Dendritic cell treated with granulocyte-macrophage colony-stimulating factor and Interleukin-4, amounts not matched to agents 40 ng/mL and 50 ng/mL, for 4 days (primary cell): ENCODE data around the gene SLC2A10.
A peak's percentile ranks its signal among the peaks of the same experiment; 100 is the strongest.

ENCODE experiments used
- H3K27ac Mint-ChIP-seq: one replicate; pipeline ENCODE4 v1.8.0; 2022; ENCODE audit warnings: mild to moderate bottlenecking, mixed read lengths
- H3K27me3 Mint-ChIP-seq: one replicate; pipeline ENCODE4 v1.8.0; 2022; ENCODE audit warnings: mild to moderate bottlenecking, mixed read lengths
- H3K36me3 Mint-ChIP-seq: one replicate; pipeline ENCODE4 v1.8.0; 2022; ENCODE audit warnings: low read depth, mixed read lengths
- H3K4me1 Mint-ChIP-seq: one replicate; pipeline ENCODE4 v1.8.0; 2022; ENCODE audit warnings: low read depth, mixed read lengths
- H3K4me3 Mint-ChIP-seq: one replicate; pipeline ENCODE4 v1.8.0; 2022; ENCODE audit warnings: mild to moderate bottlenecking, moderate library complexity, mixed read lengths
- H3K9me3 Mint-ChIP-seq: one replicate; pipeline ENCODE4 v1.8.0; 2022; ENCODE audit warnings: mixed read lengths
- intact Hi-C: fragments of 100-400 bp; cut with micrococcal nuclease; formaldehyde crosslinking; loops from one replicate; pipeline ENCODE4 v1.15.0; 2022

The SLC2A10 gene

DNA sequence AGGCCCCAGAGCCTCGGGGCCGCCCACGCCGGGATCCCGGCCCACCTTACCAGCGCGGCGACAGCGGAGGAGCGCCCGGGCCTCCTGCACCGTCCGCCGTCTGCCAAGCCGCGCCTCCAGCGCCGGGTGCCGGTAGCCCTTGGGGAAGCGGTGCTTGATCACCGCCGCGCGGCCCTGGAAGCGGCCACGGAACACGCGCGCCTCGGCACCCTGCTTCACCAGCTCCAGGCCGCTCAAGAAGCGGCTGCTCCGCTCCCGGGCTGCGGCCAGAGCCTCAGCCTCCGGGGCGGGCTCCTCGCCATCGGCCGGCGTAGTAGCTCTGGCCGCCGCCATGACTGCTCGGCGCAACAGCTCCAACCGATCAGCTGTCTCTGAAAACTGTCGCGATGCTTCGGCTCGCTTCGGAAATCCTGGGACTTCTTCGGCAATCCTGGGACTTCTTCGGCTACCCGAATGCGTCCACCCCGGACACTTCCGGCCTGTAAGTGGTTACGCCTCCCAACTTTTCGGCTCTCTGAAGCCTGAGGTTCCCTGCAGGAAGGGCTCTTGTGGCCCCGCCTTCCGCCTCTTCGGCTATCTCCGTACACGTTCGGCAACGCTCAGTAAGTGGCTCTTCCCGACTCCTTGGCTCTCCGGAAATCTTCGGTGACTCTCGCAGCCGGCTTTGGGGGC is 20.2 kb upstream of the SLC2A10 start, which contains the start of gene TP53RK:
Gene TP53RK, minus strand, starts transcription at position 363 of the 672 bp plus-strand sequence. Its CDS starts 30 bp downstream, at position 333.
- Mint-ChIP-seq H3K4me1 (peaks cover 52% of the 10 kb centered on the region), H3K4me3 (peak within 1 kb of the TSS; percentile 85), H3K27ac (peak within 1 kb of the TSS; percentile 93), H3K36me3 (peaks cover 33% of the 10 kb centered on the region), H3K27me3 (no peaks in the 10 kb centered on the region), H3K9me3 (no peaks in the 10 kb centered on the region)
- intact Hi-C loops, result no loop called here

- Mint-ChIP-seq H3K36me3 (peaks cover 31% of the 10 kb centered on the region), H3K9me3 (no peaks in the 10 kb centered on the region), H3K4me3 (peak overlapping the region; percentile 85), H3K27ac (peak overlapping the region; percentile 93), H3K4me1 (peaks cover 54% of the 10 kb centered on the region), H3K27me3 (no peaks in the 10 kb centered on the region)
- intact Hi-C loops, result no loop called here
These were observed 19.7 kb upstream of the SLC2A10 start for GRCh38 chr20:46689754-46690085.

DNA sequence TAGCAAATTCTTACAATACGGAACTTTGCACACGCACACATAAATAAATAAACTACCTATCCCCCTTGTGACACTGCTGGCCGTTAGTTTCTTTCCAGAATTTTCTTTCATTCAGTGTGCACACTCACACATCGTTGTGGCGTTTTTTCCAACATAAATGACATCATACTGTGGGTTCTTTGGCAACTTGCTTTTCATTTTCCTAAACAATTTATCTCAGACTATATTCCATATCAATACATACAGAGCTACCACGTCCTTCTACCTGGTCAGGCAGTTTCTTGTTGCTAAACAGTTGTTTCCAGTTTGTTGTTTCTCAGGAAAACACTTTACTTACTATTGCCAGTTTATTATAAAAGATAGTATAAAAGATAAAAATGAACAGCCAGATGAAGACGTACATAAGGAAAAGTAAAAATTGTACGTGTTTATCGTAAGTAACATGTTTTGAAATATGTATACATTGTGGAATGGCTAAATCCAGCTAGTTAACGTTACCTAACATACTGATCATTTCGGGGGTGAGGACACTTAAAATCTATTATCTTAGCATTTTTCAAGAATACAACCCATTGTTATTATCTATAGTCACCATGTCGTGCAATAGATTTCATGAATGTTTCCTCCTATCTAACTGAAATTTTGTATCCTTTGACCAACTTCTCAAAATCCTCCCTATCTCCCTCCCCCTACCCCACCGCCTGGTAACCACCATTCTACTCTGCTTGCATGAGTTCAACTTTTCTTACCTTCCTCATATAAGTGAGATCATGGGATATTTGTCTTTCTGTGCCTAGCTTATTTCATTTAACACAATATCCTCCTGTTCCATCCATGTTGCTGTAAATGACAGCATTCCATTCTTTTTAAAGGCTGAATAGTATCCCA is 19.0 kb upstream of the SLC2A10 start:
- peaks cover 24% of the 10 kb centered on the region for H3K36me3 Mint-ChIP-seq
- H3K27me3 Mint-ChIP-seq, result no peaks in the 10 kb centered on the region
- no peaks in the 10 kb centered on the region for H3K9me3 Mint-ChIP-seq
- no peak overlapping the region for H3K4me3 Mint-ChIP-seq
- H3K4me1 Mint-ChIP-seq, result peaks cover 50% of the 10 kb centered on the region
- intact Hi-C loops, result no loop called here
- peak overlapping the region; percentile 93 for H3K27ac Mint-ChIP-seq

DNA sequence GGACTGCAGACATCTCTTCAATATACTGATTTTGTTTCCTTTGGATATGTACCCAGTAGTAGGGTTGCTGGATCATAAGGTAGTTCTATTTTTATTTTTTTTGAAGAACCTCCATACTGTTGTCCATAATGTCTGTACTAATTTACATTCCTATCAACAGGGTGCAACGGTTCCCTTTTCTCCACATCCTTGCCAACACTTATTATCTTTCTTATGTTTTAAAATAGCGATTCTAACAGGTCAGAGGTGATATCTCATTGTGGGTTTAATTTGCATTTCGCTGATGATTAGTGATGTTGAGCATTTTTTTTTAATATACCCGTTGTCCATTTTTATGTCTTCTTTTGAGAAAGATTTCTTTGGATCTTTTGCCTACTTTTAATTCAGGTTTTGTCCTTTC is 18.3 kb upstream of the SLC2A10 start:
- no peak overlapping the region for H3K4me3 Mint-ChIP-seq
- intact Hi-C loops, result no loop called here
- H3K36me3 Mint-ChIP-seq, result peaks cover 17% of the 10 kb centered on the region
- no peak overlapping the region for H3K27ac Mint-ChIP-seq
- peaks cover 49% of the 10 kb centered on the region for H3K4me1 Mint-ChIP-seq
- no peaks in the 10 kb centered on the region for H3K9me3 Mint-ChIP-seq
- H3K27me3 Mint-ChIP-seq, result no peaks in the 10 kb centered on the region

DNA sequence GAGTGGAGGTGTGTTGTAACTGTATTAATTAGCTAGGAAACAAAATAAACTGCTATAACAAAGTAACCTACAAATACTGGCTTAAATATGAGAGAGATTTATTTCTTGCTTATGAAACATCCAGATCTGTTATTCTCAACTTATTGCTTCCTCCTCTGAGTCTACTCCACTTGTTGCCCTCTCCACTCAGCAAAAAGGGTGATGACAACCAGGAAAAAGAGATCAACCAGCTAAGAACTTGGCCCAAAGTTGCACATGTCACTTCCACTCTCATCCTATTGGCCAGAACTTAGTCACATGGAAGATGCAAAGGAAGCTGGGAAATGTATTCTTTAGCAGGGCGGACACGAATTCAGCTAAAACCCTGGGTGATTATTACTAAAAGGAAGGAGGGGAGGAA is 15.0 kb upstream of the SLC2A10 start:
- intact Hi-C loops, result no loop called here
- Mint-ChIP-seq H3K36me3 (no peaks in the 10 kb centered on the region), H3K27ac (peak overlapping the region; percentile 51), H3K4me3 (no peak overlapping the region), H3K9me3 (no peaks in the 10 kb centered on the region), H3K27me3 (no peaks in the 10 kb centered on the region), H3K4me1 (peaks cover 28% of the 10 kb centered on the region)

DNA sequence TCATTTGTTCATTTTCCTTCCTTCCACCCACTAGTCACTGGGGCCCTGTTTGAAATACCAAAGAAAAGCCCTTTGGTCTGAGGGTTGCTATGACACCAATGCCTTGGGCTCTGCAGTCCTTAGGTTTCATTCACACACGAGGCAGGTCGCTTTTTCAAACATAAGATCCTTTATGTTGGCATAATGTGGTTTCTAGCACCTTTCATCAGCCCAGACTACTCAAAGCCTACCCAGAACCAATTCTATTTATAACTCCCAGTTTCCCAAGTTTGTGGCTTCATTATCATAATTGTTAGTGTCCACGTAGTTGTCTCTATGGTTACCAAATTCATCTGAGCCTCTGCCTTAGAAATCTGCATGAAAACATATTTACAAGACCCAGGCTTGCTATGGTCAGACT is 13.6 kb upstream of the SLC2A10 start:
- Mint-ChIP-seq H3K27me3 (peaks cover 3% of the 10 kb centered on the region), H3K27ac (no peak overlapping the region), H3K9me3 (no peaks in the 10 kb centered on the region), H3K4me3 (no peak overlapping the region), H3K36me3 (no peaks in the 10 kb centered on the region), H3K4me1 (peaks cover 14% of the 10 kb centered on the region)
- intact Hi-C loops, result no loop called here

DNA sequence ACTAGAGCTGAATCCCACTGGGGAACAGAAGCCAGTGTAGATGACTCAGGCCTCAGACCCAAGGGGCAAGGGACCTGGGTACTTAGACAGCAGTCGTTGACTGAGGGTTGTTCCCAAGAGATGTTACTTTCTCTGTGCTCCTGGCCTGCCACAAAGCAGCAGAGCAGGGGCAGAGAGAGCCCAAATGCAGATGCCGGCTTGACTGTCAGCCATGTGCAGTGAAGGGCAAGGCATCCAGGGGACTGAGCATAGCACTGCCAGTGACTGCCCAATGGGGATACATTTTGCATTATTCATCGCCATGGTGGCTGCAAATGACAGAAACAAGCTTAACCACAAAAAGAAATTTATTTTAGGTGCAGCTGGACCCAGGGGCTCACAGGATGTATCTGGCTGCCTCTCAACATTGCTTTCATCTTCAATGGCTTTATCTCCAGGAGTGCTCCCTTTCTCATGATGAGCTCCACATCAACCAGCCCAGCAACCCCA is 12.6 kb upstream of the SLC2A10 start:
- no peaks in the 10 kb centered on the region for H3K36me3 Mint-ChIP-seq
- H3K9me3 Mint-ChIP-seq, result no peaks in the 10 kb centered on the region
- peaks cover 3% of the 10 kb centered on the region for H3K27me3 Mint-ChIP-seq
- intact Hi-C loops, result no loop called here
- H3K4me1 Mint-ChIP-seq, result peaks cover 12% of the 10 kb centered on the region
- H3K27ac Mint-ChIP-seq, result no peak overlapping the region
- no peak overlapping the region for H3K4me3 Mint-ChIP-seq

GRCh38 chr20:46698788-46699187 is 10.7 kb upstream of the SLC2A10 start:
- no peaks in the 10 kb centered on the region for H3K9me3 Mint-ChIP-seq
- H3K36me3 Mint-ChIP-seq, result no peaks in the 10 kb centered on the region
- H3K4me1 Mint-ChIP-seq, result peaks cover 11% of the 10 kb centered on the region
- no peak overlapping the region for H3K4me3 Mint-ChIP-seq
- peaks cover 3% of the 10 kb centered on the region for H3K27me3 Mint-ChIP-seq
- no peak overlapping the region for H3K27ac Mint-ChIP-seq
- intact Hi-C loops, result no loop called here

- peaks cover under 1% of the 10 kb centered on the region for H3K4me1 Mint-ChIP-seq
- no peaks in the 10 kb centered on the region for H3K36me3 Mint-ChIP-seq
- no peaks in the 10 kb centered on the region for H3K9me3 Mint-ChIP-seq
- intact Hi-C loops, result loop anchor here (1.0 kb wide), 1 partner anchor 179 kb away; no protein-coding TSS in a partner anchor
- no peak overlapping the region for H3K27ac Mint-ChIP-seq
- peaks cover 3% of the 10 kb centered on the region for H3K27me3 Mint-ChIP-seq
- no peak overlapping the region for H3K4me3 Mint-ChIP-seq
These were observed 9.6 kb upstream of the SLC2A10 start for GRCh38 chr20:46699651-46700359.

GRCh38 chr20:46700481-46700880 is 9.0 kb upstream of the SLC2A10 start:
- intact Hi-C loops, result loop anchor here (1.0 kb wide), 1 partner anchor 179 kb away; no protein-coding TSS in a partner anchor
- Mint-ChIP-seq H3K36me3 (no peaks in the 10 kb centered on the region), H3K4me1 (no peaks in the 10 kb centered on the region), H3K27me3 (peaks cover 7% of the 10 kb centered on the region), H3K4me3 (no peak overlapping the region), H3K9me3 (no peaks in the 10 kb centered on the region), H3K27ac (no peak overlapping the region)

DNA sequence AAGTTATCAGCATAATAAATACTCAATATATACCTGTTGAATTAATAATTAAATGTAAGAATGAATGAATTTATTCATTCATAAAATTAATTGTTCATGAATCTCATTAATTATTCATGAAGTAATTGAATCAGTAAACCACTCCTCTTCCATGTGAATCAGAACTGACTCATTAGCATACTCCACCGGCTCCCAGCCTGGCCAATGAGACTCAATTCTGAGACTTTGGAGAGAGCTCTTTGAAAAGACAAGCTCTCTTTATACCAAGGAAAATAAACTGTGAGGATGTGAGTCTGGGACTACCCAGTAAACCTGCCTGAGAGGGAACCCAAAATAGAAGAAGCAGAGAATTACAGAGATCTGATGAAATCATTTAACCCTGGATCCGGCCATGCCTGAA is 8.4 kb upstream of the SLC2A10 start:
- peaks cover 7% of the 10 kb centered on the region for H3K27me3 Mint-ChIP-seq
- H3K9me3 Mint-ChIP-seq, result no peaks in the 10 kb centered on the region
- intact Hi-C loops, result no loop called here
- no peaks in the 10 kb centered on the region for H3K4me1 Mint-ChIP-seq
- no peak overlapping the region for H3K27ac Mint-ChIP-seq
- no peak overlapping the region for H3K4me3 Mint-ChIP-seq
- no peaks in the 10 kb centered on the region for H3K36me3 Mint-ChIP-seq

- Mint-ChIP-seq H3K4me3 (no peak overlapping the region), H3K9me3 (no peaks in the 10 kb centered on the region), H3K27ac (no peak overlapping the region), H3K27me3 (peaks cover 9% of the 10 kb centered on the region), H3K36me3 (no peaks in the 10 kb centered on the region), H3K4me1 (no peaks in the 10 kb centered on the region)
- intact Hi-C loops, result no loop called here
These were observed 7.9 kb upstream of the SLC2A10 start for GRCh38 chr20:46701556-46701955.

DNA sequence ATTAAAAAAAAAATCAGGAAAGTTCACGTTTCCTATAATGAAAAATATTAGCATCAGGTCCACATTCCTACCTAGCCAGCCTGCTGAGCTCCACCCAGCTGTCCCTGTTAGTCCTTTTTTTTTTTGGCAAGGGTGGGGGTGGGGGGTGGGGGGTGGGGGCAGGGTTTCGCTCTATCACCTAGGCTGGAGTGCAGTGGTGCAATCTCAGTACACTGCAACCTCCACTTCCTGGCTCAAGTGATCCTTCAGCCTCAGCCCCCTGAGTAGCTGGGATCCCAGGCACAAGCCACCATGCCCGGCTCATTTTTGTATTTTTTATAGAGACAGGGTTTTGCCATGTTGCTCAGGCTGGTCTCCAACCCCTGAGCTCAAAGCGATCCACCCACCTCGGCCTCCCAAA is 7.5 kb upstream of the SLC2A10 start:
- Mint-ChIP-seq H3K9me3 (no peaks in the 10 kb centered on the region), H3K4me1 (no peaks in the 10 kb centered on the region), H3K36me3 (no peaks in the 10 kb centered on the region), H3K27me3 (peaks cover 9% of the 10 kb centered on the region), H3K27ac (no peak overlapping the region), H3K4me3 (no peak overlapping the region)
- intact Hi-C loops, result no loop called here
